Neural progenitor cell (in vitro differentiated cells): ENCODE data around the gene TLE3. TPM values are rescaled to one million over a fixed set of nuclear protein-coding genes. Genes with fewer than 3 reads are reported as not detected.

Experiments used
- DNase-seq: peaks from one replicate; pipeline ENCODE4 v3.0.0-alpha.2; 2016; ENCODE audit warnings: low spot score
- H2AFZ ChIP-seq: fragments of 200-600 bp; sonication (generic); replicated peaks from 2 replicates; pipeline ENCODE4 v1.6.1; 2016; ENCODE audit warnings: antibody characterized with exemption
- H3F3A ChIP-seq: fragments of 200-600 bp; sonication (generic); 2 replicates; pipeline ENCODE4 v1.6.1; 2016; ENCODE audit warnings: antibody characterized with exemption, low read depth
- H3K27ac ChIP-seq: fragments of 200-600 bp; sonication (generic); 2 replicates; pipeline ENCODE4 v1.5.1; 2016; ENCODE audit warnings: mild to moderate bottlenecking
- H3K27me3 ChIP-seq: fragments of 200-600 bp; sonication (generic); 2 replicates; pipeline ENCODE4 v1.6.1; 2016; ENCODE audit warnings: mild to moderate bottlenecking, moderate library complexity
- H3K36me3 ChIP-seq: fragments of 200-600 bp; sonication (generic); 2 replicates; pipeline ENCODE4 v1.5.1; 2016
- H3K4me1 ChIP-seq: fragments of 200-600 bp; sonication (generic); 2 replicates; pipeline ENCODE4 v1.6.1; 2016; ENCODE audit warnings: mixed run types
- H3K4me2 ChIP-seq: fragments of 200-600 bp; sonication (generic); 2 replicates; pipeline ENCODE4 v1.6.1; 2016
- H3K4me3 ChIP-seq: fragments of 200-600 bp; sonication (generic); 2 replicates; pipeline ENCODE4 v1.5.1; 2016
- H3K79me2 ChIP-seq: fragments of 200-600 bp; sonication (generic); 2 replicates; pipeline ENCODE4 v1.6.1; 2016; ENCODE audit warnings: low read depth
- H3K9ac ChIP-seq: fragments of 200-600 bp; sonication (generic); 2 replicates; pipeline ENCODE4 v1.6.1; 2016
- H3K9me3 ChIP-seq: fragments of 200-600 bp; sonication (generic); 2 replicates; pipeline ENCODE4 v1.5.1; 2016; ENCODE audit warnings: low read depth
- H4K20me1 ChIP-seq: fragments of 200-600 bp; sonication (generic); 2 replicates; pipeline ENCODE4 v1.6.1; 2016; ENCODE audit warnings: low read depth
- H3K27ac Mint-ChIP-seq: 3 replicates; pipeline ENCODE4 v1.8.0; 2021; ENCODE audit warnings: mixed read lengths
- H3K27me3 Mint-ChIP-seq: 2 replicates; pipeline ENCODE4 v1.8.0; 2022; ENCODE audit warnings: low read depth, mild to moderate bottlenecking, inconsistent platforms, moderate library complexity, mixed read lengths; ENCODE audit not compliant: insufficient read depth
- H3K36me3 Mint-ChIP-seq: 3 replicates; pipeline ENCODE4 v1.8.0; 2021; ENCODE audit warnings: mixed read lengths
- H3K4me1 Mint-ChIP-seq: 3 replicates; pipeline ENCODE4 v1.8.0; 2021; ENCODE audit warnings: mixed read lengths
- H3K4me3 Mint-ChIP-seq: 3 replicates; pipeline ENCODE4 v1.8.0; 2021; ENCODE audit warnings: mild to moderate bottlenecking, moderate library complexity, mixed read lengths
- H3K9me3 Mint-ChIP-seq: 3 replicates; pipeline ENCODE4 v1.8.0; 2020; ENCODE audit warnings: mixed read lengths
- CTCF ChIP-seq: fragments of 200-600 bp; sonication (generic); IDR thresholded peaks from 2 replicates; pipeline ENCODE4 v1.5.1; 2017; ENCODE audit warnings: antibody characterized with exemption, mild to moderate bottlenecking
- EZH2 ChIP-seq: fragments of 200-600 bp; sonication (generic); IDR thresholded peaks from 2 replicates; pipeline ENCODE4 v1.6.1; 2017; ENCODE audit warnings: antibody characterized with exemption, mild to moderate bottlenecking, moderate library complexity
- EZH2phosphoT487 ChIP-seq: fragments of 200-600 bp; sonication (generic); IDR thresholded peaks from 2 replicates; pipeline ENCODE4 v1.6.1; 2017; ENCODE audit warnings: antibody characterized with exemption
- total RNA-seq: library from RNA; depleted of rRNA; stranded (reverse); fragments of >200 nt; gene quantifications from 2 replicates; pipeline ENCODE4 v1.2.3, GENCODE V29; 2015; ENCODE audit warnings: low replicate concordance

Gene TLE3
- total RNA-seq, 1 donor from 2014 or later: 22.1 TPM

GRCh38 chr15:70120958-70121623, 23.4 kb upstream of the TLE3 start:
- no peaks in the 10 kb centered on the region for H3K27me3 ChIP-seq
- H2AFZ ChIP-seq: no peak overlapping the region
- H3K27ac ChIP-seq: no peak overlapping the region
- Mint-ChIP-seq H3K27ac (no peak overlapping the region), H3K4me3 (no peak overlapping the region), H3K27me3 (peaks cover 7% of the 10 kb centered on the region), H3K36me3 (no peaks in the 10 kb centered on the region), H3K9me3 (no peaks in the 10 kb centered on the region), H3K4me1 (peaks cover 12% of the 10 kb centered on the region)
- H3F3A ChIP-seq: no peaks in the 10 kb centered on the region
- no peak for DNase-seq
- TF ChIP-seq EZH2: no peak
- no peak for TF ChIP-seq CTCF
- TF ChIP-seq EZH2phosphoT487: no peak
- no peak overlapping the region for H3K4me3 ChIP-seq
- H3K9ac ChIP-seq: no peak overlapping the region
- no peaks in the 10 kb centered on the region for H3K79me2 ChIP-seq
- no peak overlapping the region for H3K4me2 ChIP-seq
- H3K4me1 ChIP-seq: no peaks in the 10 kb centered on the region
- no peaks in the 10 kb centered on the region for H4K20me1 ChIP-seq
- no peaks in the 10 kb centered on the region for H3K36me3 ChIP-seq
- H3K9me3 ChIP-seq: no peaks in the 10 kb centered on the region

- no peaks in the 10 kb centered on the region for H3K79me2 ChIP-seq
- no peak overlapping the region for H3K4me2 ChIP-seq
- H3K9me3 Mint-ChIP-seq: no peaks in the 10 kb centered on the region
- no peak for DNase-seq
- H3K4me1 Mint-ChIP-seq: peaks cover 17% of the 10 kb centered on the region
- TF ChIP-seq CTCF: no peak
- TF ChIP-seq EZH2: no peak
- no peak for TF ChIP-seq EZH2phosphoT487
- no peaks in the 10 kb centered on the region for H3K36me3 Mint-ChIP-seq
- H3K36me3 ChIP-seq: no peaks in the 10 kb centered on the region
- H3K27me3 ChIP-seq: no peaks in the 10 kb centered on the region
- no peak overlapping the region for H3K4me3 ChIP-seq
- no peak overlapping the region for H2AFZ ChIP-seq
- no peak overlapping the region for H3K9ac ChIP-seq
- no peak overlapping the region for H3K4me3 Mint-ChIP-seq
- no peaks in the 10 kb centered on the region for H3F3A ChIP-seq
- no peak overlapping the region for H3K27ac ChIP-seq
- H3K27ac Mint-ChIP-seq: no peak overlapping the region
- H3K4me1 ChIP-seq: no peaks in the 10 kb centered on the region
- no peaks in the 10 kb centered on the region for H4K20me1 ChIP-seq
- peaks cover 6% of the 10 kb centered on the region for H3K27me3 Mint-ChIP-seq
- H3K9me3 ChIP-seq: no peaks in the 10 kb centered on the region
These were observed 22.3 kb upstream of the TLE3 start for GRCh38 chr15:70119911-70120508.

- Histone ChIP-seq H3K4me1 (peaks cover 7% of the 10 kb centered on the region), H3K79me2 (no peaks in the 10 kb centered on the region), H3K9me3 (no peaks in the 10 kb centered on the region), H3F3A (no peaks in the 10 kb centered on the region), H3K27ac (no peak overlapping the region), H4K20me1 (no peaks in the 10 kb centered on the region), H3K36me3 (no peaks in the 10 kb centered on the region), H2AFZ (no peak overlapping the region), H3K27me3 (no peaks in the 10 kb centered on the region), H3K9ac (no peak overlapping the region), H3K4me3 (no peak overlapping the region), H3K4me2 (no peak overlapping the region)
- TF ChIP-seq EZH2 (no peak), EZH2phosphoT487 (no peak), CTCF (no peak)
- Mint-ChIP-seq H3K4me1 (peaks cover 23% of the 10 kb centered on the region), H3K27me3 (peaks cover 15% of the 10 kb centered on the region), H3K9me3 (no peaks in the 10 kb centered on the region), H3K36me3 (no peaks in the 10 kb centered on the region), H3K27ac (no peak overlapping the region), H3K4me3 (no peak overlapping the region)
- no peak for DNase-seq
These were observed 20.9 kb upstream of the TLE3 start for GRCh38 chr15:70118599-70118998.
